GM12878 (cell line): ENCODE measurements around the gene FOXI1. TPM values are rescaled to one million over a fixed set of nuclear protein-coding genes. Genes with fewer than 3 reads are reported as not detected.

Experiments used
- ATAC-seq: fragments of 200-7000 bp; cut with Tn5 transposase; 3 replicates; pipeline ENCODE4 v1.9.1; 2020; ENCODE audit warnings: mild to moderate bottlenecking, moderate library complexity
- BruUV-seq: library from RNA; stranded (reverse); fragments of 400-500 nt; replicated peaks from 2 replicates; lab custom pipeline; 2021; lab: Mats Ljungman, UMichigan
- CTCF ChIA-PET: fragments of 300-600 bp; sonication (Branson Sonifier 250); formaldehyde crosslinking; extraction: SDS; loops from one replicate; lab custom pipeline; 2021; ENCODE audit warnings: inconsistent platforms; lab: Yijun Ruan, JAX
- POLR2A ChIA-PET: fragments of 350-600 bp; formaldehyde crosslinking; extraction: SDS; loops from one replicate; lab custom pipeline; 2021; ENCODE audit warnings: inconsistent platforms; lab: Charles Lee
- RAD21 ChIA-PET: fragments of 300-600 bp; sonication (Branson Sonifier 250); formaldehyde crosslinking; loops from one replicate; lab custom pipeline; 2023; ENCODE audit warnings: antibody characterized with exemption; ENCODE audit not compliant: unreplicated experiment; lab: Charles Lee
- SMC1A ChIA-PET: fragments of 300-600 bp; sonication (Branson Sonifier 250); formaldehyde crosslinking; loops from one replicate; lab custom pipeline; 2023; ENCODE audit not compliant: unreplicated experiment, uncharacterized antibody; lab: Charles Lee
- DNase-seq: peaks from one replicate; pipeline ENCODE4 v3.0.0-alpha.2; 2011; ENCODE audit warnings: low read depth, low spot score
- FAIRE-seq: peaks from 3 replicates; lab custom pipeline; 2011; peaks lifted over from hg19 to GRCh38; lab: Jason Lieb, UNC
- H2AFZ ChIP-seq: 2 replicates; pipeline ENCODE4 v1.6.0; 2011; ENCODE audit warnings: low read depth, low read length, control low read depth; ENCODE audit not compliant: control insufficient read depth
- H3K27ac ChIP-seq: 2 replicates; pipeline ENCODE4 v1.5.1; 2011; ENCODE audit warnings: control low read depth; ENCODE audit not compliant: control insufficient read depth, insufficient read depth
- H3K27me3 ChIP-seq, 2 experiments: replicated peaks in 1 of 2; 2 replicates each; pipeline versions ENCODE4 v1.6.0 to v1.6.1; 2011; ENCODE audit warnings: low read length in 1 of 2; ENCODE audit not compliant: control insufficient read depth in 2 of 2, insufficient read depth in 2 of 2
- H3K36me3 ChIP-seq, 2 experiments: 2 replicates each; pipeline ENCODE4 v1.5.1; 2011; ENCODE audit warnings: low read length in 1 of 2; ENCODE audit not compliant: control insufficient read depth in 2 of 2, insufficient read depth in 2 of 2
- H3K4me1 ChIP-seq: 2 replicates; pipeline ENCODE4 v1.6.1; 2011; ENCODE audit warnings: mild to moderate bottlenecking, low read length, moderate library complexity, mixed read lengths; ENCODE audit not compliant: control insufficient read depth, insufficient read depth
- H3K4me2 ChIP-seq: 2 replicates; pipeline ENCODE4 v1.6.0; 2011; ENCODE audit warnings: control low read depth; ENCODE audit not compliant: control insufficient read depth, insufficient read depth
- H3K4me3 ChIP-seq: fragments of 200-600 bp; sonication (generic); 2 replicates; pipeline ENCODE4 v1.5.1; 2016
- H3K79me2 ChIP-seq: 2 replicates; pipeline ENCODE4 v1.6.0; 2011; ENCODE audit warnings: low read length; ENCODE audit not compliant: control insufficient read depth, insufficient read depth
- H3K9ac ChIP-seq: 2 replicates; pipeline ENCODE4 v1.8.0; 2011; ENCODE audit warnings: low read length, control low read depth, mixed read lengths; ENCODE audit not compliant: control insufficient read depth, insufficient read depth
- H3K9me3 ChIP-seq: replicated peaks from 3 replicates; pipeline ENCODE4 v1.5.1; 2011; ENCODE audit warnings: mild to moderate bottlenecking, low read length; ENCODE audit not compliant: control insufficient read depth, insufficient read depth
- H4K20me1 ChIP-seq: 2 replicates; pipeline ENCODE4 v1.6.0; 2011; ENCODE audit not compliant: control insufficient read depth, insufficient read depth
- ATF3 ChIP-seq: IDR thresholded peaks from 2 replicates; pipeline ENCODE4 v1.6.1; 2011; ENCODE audit warnings: low read depth, mild to moderate bottlenecking, low read length, moderate library complexity, borderline replicate concordance; ENCODE audit errors: extremely low read depth
- BRCA1 ChIP-seq: IDR thresholded peaks from 2 replicates; pipeline ENCODE4 v1.6.1; 2011; ENCODE audit warnings: low read depth, low read length, improper control_type of control experiment
- E2F8 ChIP-seq: fragments of 450-650 bp; IDR thresholded peaks from 2 replicates; pipeline ENCODE4 v1.6.1; 2018; ENCODE audit warnings: mild to moderate bottlenecking, low read depth, moderate library complexity; ENCODE audit not compliant: partially characterized antibody
- EGR1 ChIP-seq, 2 experiments: IDR thresholded peaks; 1 replicate in 1 of 2; 2 replicates in 1 of 2; pipeline ENCODE4 v1.6.1; 2011 to 2012; ENCODE audit warnings: low read depth in 2 of 2, low read length in 2 of 2, borderline replicate concordance in 1 of 2, mild to moderate bottlenecking in 1 of 2, moderate library complexity in 1 of 2
- ETV6 ChIP-seq, 2 experiments: fragments of 450-650 bp in 1 of 2; IDR thresholded peaks in 1 of 2; conservative IDR thresholded peaks in 1 of 2; 2 replicates each; pipeline ENCODE4 v1.6.1; 2014; ENCODE audit warnings: antibody characterized with exemption in 1 of 2, borderline replicate concordance in 1 of 2, low read depth in 1 of 2, mild to moderate bottlenecking in 1 of 2, moderate library complexity in 1 of 2
- IKZF2 ChIP-seq, 2 experiments: fragments of 450-650 bp; IDR thresholded peaks; 2 replicates each; pipeline ENCODE4 v1.6.1; 2017; ENCODE audit warnings: mild to moderate bottlenecking in 2 of 2, moderate library complexity in 2 of 2
- MEF2A ChIP-seq: IDR thresholded peaks from 2 replicates; pipeline ENCODE4 v1.6.1; 2011; ENCODE audit warnings: low read depth, mild to moderate bottlenecking, low read length, moderate library complexity; ENCODE audit not compliant: insufficient read depth
- MLLT1 ChIP-seq: fragments of 450-650 bp; IDR thresholded peaks from 2 replicates; pipeline ENCODE4 v1.6.1; 2016; ENCODE audit warnings: mild to moderate bottlenecking
- MTA3 ChIP-seq: IDR thresholded peaks from 2 replicates; pipeline ENCODE4 v1.6.1; 2012; ENCODE audit warnings: low read length, inconsistent platforms, borderline replicate concordance
- REST ChIP-seq: IDR thresholded peaks from 2 replicates; pipeline ENCODE4 v1.6.1; 2012; ENCODE audit warnings: mild to moderate bottlenecking, low read depth, low read length
- ZNF207 ChIP-seq: fragments of 450-650 bp; IDR thresholded peaks from 2 replicates; pipeline ENCODE4 v1.6.1; 2014; ENCODE audit warnings: antibody characterized with exemption, mild to moderate bottlenecking, borderline replicate concordance
- WGBS: methylation state at CpG from one replicate; pipeline ENCODE4 v1.1.6; 2016; ENCODE audit warnings: low lambda C conversion rate; ENCODE audit not compliant: insufficient replicate concordance, insufficient coverage; ENCODE audit errors: missing lambda C conversion rate; 5-methylcytosine and 5-hydroxymethylcytosine counted together
- in situ Hi-C: fragments of 300-500 bp; cut with MboI; formaldehyde crosslinking; loops from 9 replicates; pipeline ENCODE4 v1.14.3; 2018; ENCODE audit warnings: mixed read lengths
- intact Hi-C: fragments of 100-400 bp; cut with micrococcal nuclease; formaldehyde crosslinking; loops from one replicate; pipeline ENCODE4 v1.14.2; 2022; ENCODE audit not compliant: unreplicated experiment
- polyA plus RNA-seq, 11 experiments: library from polyadenylated mRNA; depleted of rRNA in 4 of 11; unstranded in 6 of 11; stranded (reverse) in 5 of 11; fragments of >200 nt; fragmentation: Nextera tagmentation in 4 of 11; fragmentation: Illumina TruSeq in 1 of 11; extraction: Ambion mirVana in 4 of 11; extraction: Trizol in 1 of 11; gene quantifications; 1 replicate in 1 of 11; 2 replicates in 10 of 11; pipeline versions ENCODE4 v1.2.1 to v1.2.3, GENCODE V29; 2011 to 2016; ENCODE audit warnings: inconsistent platforms in 2 of 11, missing spikeins in 2 of 11, low read depth in 1 of 11
- total RNA-seq, 4 experiments: library from RNA; depleted of rRNA in 3 of 4; stranded (reverse); fragments of >200 nt in 3 of 4; fragmentation: Illumina TruSeq in 1 of 4; extraction: Trizol in 1 of 4; gene quantifications; 2 replicates each; pipeline versions ENCODE4 v1.2.1 to v1.2.3, GENCODE V29; 2013 to 2021

FOXI1 gene
- total and polyA plus RNA-seq, 10 of the 15 experiments (the other 5 are each of a cell fraction or from before 2014, with no cell fraction given), result not detected

- in situ Hi-C loops (no loop called here), intact Hi-C loops (no loop called here)
- Histone ChIP-seq H3K4me2 (no peak overlapping the region), H3K9me3 (no peaks in the 10 kb centered on the region), H2AFZ (no peak overlapping the region), H3K4me1 (no peaks in the 10 kb centered on the region), H3K79me2 (no peaks in the 10 kb centered on the region), H3K4me3 (no peak overlapping the region), H3K27ac (no peak overlapping the region), H3K36me3 (peaks cover 38 to 50% of the 10 kb centered on the region in 2 experiments; a peak in 3 of 4 replicates), H3K9ac (no peak overlapping the region), H3K27me3 (no peaks in the 10 kb centered on the region), H4K20me1 (no peaks in the 10 kb centered on the region)
- BruUV-seq, result no TSS peak
- no peak for DNase-seq
- ChIA-PET POLR2A (no interaction called here), RAD21 (no interaction called here), CTCF (no interaction called here), SMC1A (no interaction called here)
- 93% methylated on average over 4 of the region's 4 CpGs for WGBS
- no peak for ATAC-seq
- FAIRE-seq, result no peak
- TF ChIP-seq MEF2A, result no peak
- TF ChIP-seq MTA3, result no peak
- no peak for TF ChIP-seq BRCA1
- TF ChIP-seq MLLT1, result no peak
- no peak for TF ChIP-seq IKZF2 (IDR thresholded peaks at IDR 0.05)
- TF ChIP-seq ZNF207, result no peak
- TF ChIP-seq EGR1 (IDR thresholded peaks at IDR 0.05; ENCODE audit: borderline replicate concordance in 1 of 2, low read depth in 2 of 2, low read length in 2 of 2), result no peak
- TF ChIP-seq E2F8, result no peak
- TF ChIP-seq ATF3, result no peak
- TF ChIP-seq REST, result no peak
- no peak for TF ChIP-seq ETV6 (conservative IDR thresholded peaks at IDR 0.05 in 1 of 2, IDR thresholded peaks at IDR 0.05 in 1 of 2; ENCODE audit: borderline replicate concordance in 1 of 2, low read depth in 1 of 2)
Measured at GRCh38 chr5:170081616-170082015, 24.1 kb upstream of the FOXI1 start.
